GM23338 (cell line): ENCODE results near the gene EDA2R. TPM values are rescaled to one million over a fixed set of nuclear protein-coding genes. Genes with fewer than 3 reads are reported as not detected.

ENCODE experiments used
- ATAC-seq: fragments of 200-7000 bp; cut with Tn5 transposase; 3 replicates; pipeline ENCODE4 v1.9.1; 2020
- DNase-seq: peaks from one replicate; pipeline ENCODE4 v3.0.0-alpha.2; 2015; ENCODE audit warnings: low spot score
- H2AFZ ChIP-seq: fragments of 200-600 bp; sonication (generic); 2 replicates; pipeline ENCODE4 v1.8.0; 2016; ENCODE audit warnings: antibody characterized with exemption, mild to moderate bottlenecking, moderate library complexity
- H3F3A ChIP-seq: fragments of 200-600 bp; sonication (generic); replicated peaks from 2 replicates; pipeline ENCODE4 v1.8.0; 2017; ENCODE audit warnings: antibody characterized with exemption, mixed run types, low read depth
- H3K27ac ChIP-seq: fragments of 200-600 bp; sonication (generic); 2 replicates; pipeline ENCODE4 v1.6.1; 2016; ENCODE audit warnings: low read depth
- H3K27me3 ChIP-seq: fragments of 200-600 bp; sonication (generic); 2 replicates; pipeline ENCODE4 v1.8.0; 2016; ENCODE audit warnings: mild to moderate bottlenecking, mixed run types, moderate library complexity; ENCODE audit not compliant: insufficient read depth
- H3K36me3 ChIP-seq: fragments of 200-600 bp; sonication (generic); 2 replicates; pipeline ENCODE4 v1.8.0; 2016; ENCODE audit warnings: mild to moderate bottlenecking; ENCODE audit not compliant: insufficient read depth
- H3K4me1 ChIP-seq: fragments of 200-600 bp; sonication (generic); 2 replicates; pipeline ENCODE4 v1.8.0; 2016; ENCODE audit warnings: mild to moderate bottlenecking, moderate library complexity; ENCODE audit not compliant: insufficient read depth
- H3K4me2 ChIP-seq: fragments of 200-600 bp; sonication (generic); 2 replicates; pipeline ENCODE4 v1.7.1; 2017; ENCODE audit warnings: mixed run types
- H3K4me3 ChIP-seq: fragments of 200-600 bp; sonication (generic); 2 replicates; pipeline ENCODE4 v1.6.1; 2016; ENCODE audit warnings: mixed run types
- H3K79me2 ChIP-seq: fragments of 200-600 bp; sonication (generic); replicated peaks from 2 replicates; pipeline ENCODE4 v1.8.0; 2017; ENCODE audit warnings: mild to moderate bottlenecking; ENCODE audit not compliant: insufficient read depth
- H3K9me2 ChIP-seq: fragments of 200-600 bp; sonication (generic); 2 replicates; pipeline ENCODE4 v1.8.0; 2017; ENCODE audit not compliant: insufficient read depth
- H4K20me1 ChIP-seq: fragments of 200-600 bp; sonication (generic); replicated peaks from 2 replicates; pipeline ENCODE4 v1.8.0; 2017; ENCODE audit warnings: mild to moderate bottlenecking; ENCODE audit not compliant: insufficient read depth
- H3K27ac Mint-ChIP-seq: 2 replicates; pipeline ENCODE4 v1.8.0; 2020; ENCODE audit warnings: inconsistent platforms, mild to moderate bottlenecking, moderate library complexity, mixed read lengths
- H3K27me3 Mint-ChIP-seq: 3 replicates; pipeline ENCODE4 v1.8.0; 2022; ENCODE audit warnings: low read depth, mild to moderate bottlenecking, moderate library complexity, mixed read lengths, inconsistent platforms; ENCODE audit not compliant: insufficient read depth, poor library complexity
- H3K36me3 Mint-ChIP-seq: 3 replicates; pipeline ENCODE4 v1.8.0; 2021; ENCODE audit warnings: low read depth, mild to moderate bottlenecking, inconsistent platforms, moderate library complexity, mixed read lengths
- H3K4me1 Mint-ChIP-seq: 3 replicates; pipeline ENCODE4 v1.8.0; 2020; ENCODE audit warnings: mild to moderate bottlenecking, inconsistent platforms, mixed read lengths
- H3K4me3 Mint-ChIP-seq: 3 replicates; pipeline ENCODE4 v1.8.0; 2021; ENCODE audit warnings: moderate library complexity, mild to moderate bottlenecking, inconsistent platforms, mixed read lengths
- H3K9me3 Mint-ChIP-seq: 3 replicates; pipeline ENCODE4 v1.8.0; 2020; ENCODE audit warnings: moderate library complexity, mild to moderate bottlenecking, inconsistent platforms, mixed read lengths
- CTCF ChIP-seq, 2 experiments: fragments of 200-600 bp in 1 of 2; sonication (generic) in 1 of 2; conservative IDR thresholded peaks; 2 replicates each; pipeline versions ENCODE4 v1.5.1 to v1.6.1; 2016 to 2017; ENCODE audit warnings: antibody characterized with exemption in 2 of 2, low read depth in 2 of 2, mild to moderate bottlenecking in 2 of 2, moderate library complexity in 1 of 2
- EZH2 ChIP-seq: fragments of 200-600 bp; sonication (generic); IDR thresholded peaks from one replicate; pipeline ENCODE4 v1.8.0; 2017; ENCODE audit warnings: antibody characterized with exemption, mild to moderate bottlenecking, low read depth; ENCODE audit not compliant: unreplicated experiment
- EZH2phosphoT487 ChIP-seq: fragments of 200-600 bp; sonication (generic); IDR thresholded peaks from one replicate; pipeline ENCODE4 v1.8.1; 2018; ENCODE audit warnings: antibody characterized with exemption; ENCODE audit not compliant: unreplicated experiment
- NANOG ChIP-seq: IDR thresholded peaks from 2 replicates; pipeline ENCODE4 v1.6.1; 2016; ENCODE audit warnings: antibody characterized with exemption, borderline replicate concordance
- POLR2AphosphoS5 ChIP-seq: IDR thresholded peaks from 2 replicates; pipeline ENCODE4 v1.6.1; 2016; ENCODE audit warnings: antibody characterized with exemption, low read depth
- ZNF331 ChIP-seq: fragments of 250-450 bp; sonication (Bioruptor Pico); IDR thresholded peaks from 2 replicates; pipeline ENCODE4 v1.5.0; 2020; ENCODE audit warnings: low read depth, mild to moderate bottlenecking, moderate library complexity
- long read RNA-seq: library from polyadenylated mRNA; unstranded; transcript quantifications from one replicate; pipeline ENCODE4 v2.0.0, GENCODE V29; 2020; ENCODE audit not compliant: unreplicated experiment
- polyA plus RNA-seq: library from polyadenylated mRNA; unstranded; fragments of >200 nt; fragmentation: Nextera tagmentation; extraction: Ambion mirVana; gene quantifications from 2 replicates; pipeline ENCODE4 v1.2.1, GENCODE V29; 2016
- total RNA-seq: library from RNA; depleted of rRNA; stranded (reverse); fragments of >200 nt; shearing (Covaris generic); gene quantifications from 2 replicates; pipeline ENCODE4 v1.2.3, GENCODE V29; 2014; rRNA removed
- TF ChIP-seq, protein P1 (sequence below): IDR thresholded peaks from one replicate; pipeline ENCODE4 v1.6.1; 2018; ENCODE audit warnings: antibody characterized with exemption; ENCODE audit not compliant: unreplicated experiment
- TF ChIP-seq, protein P2 (sequence below): fragments of 250-450 bp; sonication (Bioruptor Pico); IDR thresholded peaks from 2 replicates; pipeline ENCODE4 v1.5.0; 2020; ENCODE audit warnings: mild to moderate bottlenecking, moderate library complexity

EDA2R gene, protein sequence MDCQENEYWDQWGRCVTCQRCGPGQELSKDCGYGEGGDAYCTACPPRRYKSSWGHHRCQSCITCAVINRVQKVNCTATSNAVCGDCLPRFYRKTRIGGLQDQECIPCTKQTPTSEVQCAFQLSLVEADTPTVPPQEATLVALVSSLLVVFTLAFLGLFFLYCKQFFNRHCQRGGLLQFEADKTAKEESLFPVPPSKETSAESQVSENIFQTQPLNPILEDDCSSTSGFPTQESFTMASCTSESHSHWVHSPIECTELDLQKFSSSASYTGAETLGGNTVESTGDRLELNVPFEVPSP
- total RNA-seq (7.0 and 9.6 TPM in 2 replicates), polyA plus RNA-seq (5.0 and 6.0 TPM in 2 replicates)
- long read RNA-seq, partial matches to known transcripts = 0 of 2 reads
- long read RNA-seq, other reads (novel, unspliced or antisense) = 1 of 2 reads

GRCh38 chrX:66638591-66639500 is at the start of gene EDA2R:
EDA2R (minus strand) TSS chrX:66639078; CDS start chrX:66616020, 23,058 bp downstream.
- DNase-seq (peak; percentile 80), ATAC-seq (peak; percentile 95)
- peaks cover 25% of the 10 kb centered on the region for H3K79me2 ChIP-seq
- Mint-ChIP-seq H3K27me3 (peaks cover 7% of the 10 kb centered on the region), H3K9me3 (no peaks in the 10 kb centered on the region), H3K36me3 (no peaks in the 10 kb centered on the region), H3K4me1 (peaks cover 19% of the 10 kb centered on the region), H3K4me3 (peak within 1 kb of the TSS; percentile 95), H3K27ac (peak within 1 kb of the TSS; percentile 93)
- H3K4me2 ChIP-seq = peak within 1 kb of the TSS; percentile 81
- H3K9me2 ChIP-seq = no peaks in the 10 kb centered on the region
- TF ChIP-seq, protein P1, sequence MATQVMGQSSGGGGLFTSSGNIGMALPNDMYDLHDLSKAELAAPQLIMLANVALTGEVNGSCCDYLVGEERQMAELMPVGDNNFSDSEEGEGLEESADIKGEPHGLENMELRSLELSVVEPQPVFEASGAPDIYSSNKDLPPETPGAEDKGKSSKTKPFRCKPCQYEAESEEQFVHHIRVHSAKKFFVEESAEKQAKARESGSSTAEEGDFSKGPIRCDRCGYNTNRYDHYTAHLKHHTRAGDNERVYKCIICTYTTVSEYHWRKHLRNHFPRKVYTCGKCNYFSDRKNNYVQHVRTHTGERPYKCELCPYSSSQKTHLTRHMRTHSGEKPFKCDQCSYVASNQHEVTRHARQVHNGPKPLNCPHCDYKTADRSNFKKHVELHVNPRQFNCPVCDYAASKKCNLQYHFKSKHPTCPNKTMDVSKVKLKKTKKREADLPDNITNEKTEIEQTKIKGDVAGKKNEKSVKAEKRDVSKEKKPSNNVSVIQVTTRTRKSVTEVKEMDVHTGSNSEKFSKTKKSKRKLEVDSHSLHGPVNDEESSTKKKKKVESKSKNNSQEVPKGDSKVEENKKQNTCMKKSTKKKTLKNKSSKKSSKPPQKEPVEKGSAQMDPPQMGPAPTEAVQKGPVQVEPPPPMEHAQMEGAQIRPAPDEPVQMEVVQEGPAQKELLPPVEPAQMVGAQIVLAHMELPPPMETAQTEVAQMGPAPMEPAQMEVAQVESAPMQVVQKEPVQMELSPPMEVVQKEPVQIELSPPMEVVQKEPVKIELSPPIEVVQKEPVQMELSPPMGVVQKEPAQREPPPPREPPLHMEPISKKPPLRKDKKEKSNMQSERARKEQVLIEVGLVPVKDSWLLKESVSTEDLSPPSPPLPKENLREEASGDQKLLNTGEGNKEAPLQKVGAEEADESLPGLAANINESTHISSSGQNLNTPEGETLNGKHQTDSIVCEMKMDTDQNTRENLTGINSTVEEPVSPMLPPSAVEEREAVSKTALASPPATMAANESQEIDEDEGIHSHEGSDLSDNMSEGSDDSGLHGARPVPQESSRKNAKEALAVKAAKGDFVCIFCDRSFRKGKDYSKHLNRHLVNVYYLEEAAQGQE = no peak
- TF ChIP-seq EZH2phosphoT487 (no peak), ZNF331 (no peak), POLR2AphosphoS5 (peak; percentile 39; the same call in 1 of the 2 replicates), NANOG (no peak), CTCF (conservative IDR thresholded peaks at IDR 0.05; ENCODE audit: low read depth in 2 of 2) (no peak), EZH2 (no peak)
- TF ChIP-seq, protein P2, sequence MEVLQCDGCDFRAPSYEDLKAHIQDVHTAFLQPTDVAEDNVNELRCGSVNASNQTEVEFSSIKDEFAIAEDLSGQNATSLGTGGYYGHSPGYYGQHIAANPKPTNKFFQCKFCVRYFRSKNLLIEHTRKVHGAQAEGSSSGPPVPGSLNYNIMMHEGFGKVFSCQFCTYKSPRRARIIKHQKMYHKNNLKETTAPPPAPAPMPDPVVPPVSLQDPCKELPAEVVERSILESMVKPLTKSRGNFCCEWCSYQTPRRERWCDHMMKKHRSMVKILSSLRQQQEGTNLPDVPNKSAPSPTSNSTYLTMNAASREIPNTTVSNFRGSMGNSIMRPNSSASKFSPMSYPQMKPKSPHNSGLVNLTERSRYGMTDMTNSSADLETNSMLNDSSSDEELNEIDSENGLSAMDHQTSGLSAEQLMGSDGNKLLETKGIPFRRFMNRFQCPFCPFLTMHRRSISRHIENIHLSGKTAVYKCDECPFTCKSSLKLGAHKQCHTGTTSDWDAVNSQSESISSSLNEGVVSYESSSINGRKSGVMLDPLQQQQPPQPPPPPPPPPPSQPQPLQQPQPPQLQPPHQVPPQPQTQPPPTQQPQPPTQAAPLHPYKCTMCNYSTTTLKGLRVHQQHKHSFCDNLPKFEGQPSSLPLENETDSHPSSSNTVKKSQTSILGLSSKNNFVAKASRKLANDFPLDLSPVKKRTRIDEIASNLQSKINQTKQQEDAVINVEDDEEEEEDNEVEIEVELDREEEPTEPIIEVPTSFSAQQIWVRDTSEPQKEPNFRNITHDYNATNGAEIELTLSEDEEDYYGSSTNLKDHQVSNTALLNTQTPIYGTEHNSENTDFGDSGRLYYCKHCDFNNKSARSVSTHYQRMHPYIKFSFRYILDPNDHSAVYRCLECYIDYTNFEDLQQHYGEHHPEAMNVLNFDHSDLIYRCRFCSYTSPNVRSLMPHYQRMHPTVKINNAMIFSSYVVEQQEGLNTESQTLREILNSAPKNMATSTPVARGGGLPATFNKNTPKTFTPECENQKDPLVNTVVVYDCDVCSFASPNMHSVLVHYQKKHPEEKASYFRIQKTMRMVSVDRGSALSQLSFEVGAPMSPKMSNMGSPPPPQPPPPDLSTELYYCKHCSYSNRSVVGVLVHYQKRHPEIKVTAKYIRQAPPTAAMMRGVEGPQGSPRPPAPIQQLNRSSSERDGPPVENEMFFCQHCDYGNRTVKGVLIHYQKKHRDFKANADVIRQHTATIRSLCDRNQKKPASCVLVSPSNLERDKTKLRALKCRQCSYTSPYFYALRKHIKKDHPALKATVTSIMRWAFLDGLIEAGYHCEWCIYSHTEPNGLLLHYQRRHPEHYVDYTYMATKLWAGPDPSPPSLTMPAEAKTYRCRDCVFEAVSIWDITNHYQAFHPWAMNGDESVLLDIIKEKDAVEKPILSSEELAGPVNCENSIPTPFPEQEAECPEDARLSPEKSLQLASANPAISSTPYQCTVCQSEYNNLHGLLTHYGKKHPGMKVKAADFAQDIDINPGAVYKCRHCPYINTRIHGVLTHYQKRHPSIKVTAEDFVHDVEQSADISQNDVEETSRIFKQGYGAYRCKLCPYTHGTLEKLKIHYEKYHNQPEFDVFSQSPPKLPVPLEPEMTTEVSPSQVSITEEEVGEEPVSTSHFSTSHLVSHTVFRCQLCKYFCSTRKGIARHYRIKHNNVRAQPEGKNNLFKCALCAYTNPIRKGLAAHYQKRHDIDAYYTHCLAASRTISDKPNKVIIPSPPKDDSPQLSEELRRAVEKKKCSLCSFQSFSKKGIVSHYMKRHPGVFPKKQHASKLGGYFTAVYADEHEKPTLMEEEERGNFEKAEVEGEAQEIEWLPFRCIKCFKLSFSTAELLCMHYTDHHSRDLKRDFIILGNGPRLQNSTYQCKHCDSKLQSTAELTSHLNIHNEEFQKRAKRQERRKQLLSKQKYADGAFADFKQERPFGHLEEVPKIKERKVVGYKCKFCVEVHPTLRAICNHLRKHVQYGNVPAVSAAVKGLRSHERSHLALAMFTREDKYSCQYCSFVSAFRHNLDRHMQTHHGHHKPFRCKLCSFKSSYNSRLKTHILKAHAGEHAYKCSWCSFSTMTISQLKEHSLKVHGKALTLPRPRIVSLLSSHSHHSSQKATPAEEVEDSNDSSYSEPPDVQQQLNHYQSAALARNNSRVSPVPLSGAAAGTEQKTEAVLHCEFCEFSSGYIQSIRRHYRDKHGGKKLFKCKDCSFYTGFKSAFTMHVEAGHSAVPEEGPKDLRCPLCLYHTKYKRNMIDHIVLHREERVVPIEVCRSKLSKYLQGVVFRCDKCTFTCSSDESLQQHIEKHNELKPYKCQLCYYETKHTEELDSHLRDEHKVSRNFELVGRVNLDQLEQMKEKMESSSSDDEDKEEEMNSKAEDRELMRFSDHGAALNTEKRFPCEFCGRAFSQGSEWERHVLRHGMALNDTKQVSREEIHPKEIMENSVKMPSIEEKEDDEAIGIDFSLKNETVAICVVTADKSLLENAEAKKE = no peak
- no peaks in the 10 kb centered on the region for H3K27me3 ChIP-seq
- no peaks in the 10 kb centered on the region for H4K20me1 ChIP-seq
- H3K4me3 ChIP-seq = peak within 1 kb of the TSS; percentile 63
- 0 out of 2 replicates have a peak, but pooled peaks cover 5% of the 10 kb centered on the region for H3K4me1 ChIP-seq
- peak within 1 kb of the TSS; percentile 59; the same call in 1 of the 2 replicates for H2AFZ ChIP-seq
- no peak within 1 kb of the TSS for H3K27ac ChIP-seq
- H3F3A ChIP-seq = no peaks in the 10 kb centered on the region
- H3K36me3 ChIP-seq = no peaks in the 10 kb centered on the region
